Hepatocyte (in vitro differentiated cells): ENCODE measurements around the gene PRMT9.

ENCODE experiments used
- EZH2 ChIP-seq: fragments of 200-600 bp; sonication (generic); IDR thresholded peaks from 2 replicates; pipeline ENCODE4 v1.6.1; 2016; ENCODE audit warnings: antibody characterized with exemption, mild to moderate bottlenecking, borderline replicate concordance
- EZH2phosphoT487 ChIP-seq: fragments of 200-600 bp; sonication (generic); IDR thresholded peaks from one replicate; pipeline ENCODE4 v1.6.1; 2018; ENCODE audit warnings: antibody characterized with exemption, mild to moderate bottlenecking, low read depth, moderate library complexity; ENCODE audit not compliant: unreplicated experiment, severe bottlenecking
- TF ChIP-seq, protein P1 (sequence below): fragments of 200-600 bp; sonication (generic); IDR thresholded peaks from 2 replicates; pipeline ENCODE4 v1.5.1; 2016; ENCODE audit warnings: antibody characterized with exemption, mild to moderate bottlenecking; ENCODE audit not compliant: poor library complexity

- TF ChIP-seq, protein P1, sequence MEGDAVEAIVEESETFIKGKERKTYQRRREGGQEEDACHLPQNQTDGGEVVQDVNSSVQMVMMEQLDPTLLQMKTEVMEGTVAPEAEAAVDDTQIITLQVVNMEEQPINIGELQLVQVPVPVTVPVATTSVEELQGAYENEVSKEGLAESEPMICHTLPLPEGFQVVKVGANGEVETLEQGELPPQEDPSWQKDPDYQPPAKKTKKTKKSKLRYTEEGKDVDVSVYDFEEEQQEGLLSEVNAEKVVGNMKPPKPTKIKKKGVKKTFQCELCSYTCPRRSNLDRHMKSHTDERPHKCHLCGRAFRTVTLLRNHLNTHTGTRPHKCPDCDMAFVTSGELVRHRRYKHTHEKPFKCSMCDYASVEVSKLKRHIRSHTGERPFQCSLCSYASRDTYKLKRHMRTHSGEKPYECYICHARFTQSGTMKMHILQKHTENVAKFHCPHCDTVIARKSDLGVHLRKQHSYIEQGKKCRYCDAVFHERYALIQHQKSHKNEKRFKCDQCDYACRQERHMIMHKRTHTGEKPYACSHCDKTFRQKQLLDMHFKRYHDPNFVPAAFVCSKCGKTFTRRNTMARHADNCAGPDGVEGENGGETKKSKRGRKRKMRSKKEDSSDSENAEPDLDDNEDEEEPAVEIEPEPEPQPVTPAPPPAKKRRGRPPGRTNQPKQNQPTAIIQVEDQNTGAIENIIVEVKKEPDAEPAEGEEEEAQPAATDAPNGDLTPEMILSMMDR, result no peak
- TF ChIP-seq EZH2 (no peak), EZH2phosphoT487 (no peak)
Observed at GRCh38 chr4:147643616-147644015, 40.3 kb downstream of the PRMT9 start.
